MCF 10A (cell line): ENCODE measurements around the gene LSM2. TPM values are rescaled to one million over a fixed set of nuclear protein-coding genes. Genes with fewer than 3 reads are reported as not detected.

Experiments
- BruUV-seq: library from RNA; stranded (reverse); fragments of 400-500 nt; replicated peaks from 2 replicates; lab custom pipeline; 2021; lab: Mats Ljungman, UMichigan
- CTCF ChIA-PET: fragments of 300-600 bp; sonication (Branson Sonifier 250); formaldehyde crosslinking; extraction: SDS; loops from one replicate; lab custom pipeline; 2021; ENCODE audit warnings: antibody characterized with exemption, inconsistent platforms; lab: Yijun Ruan, JAX
- POLR2A ChIA-PET: fragments of 300-600, 350-650 bp; sonication (Branson Sonifier 250); formaldehyde crosslinking; extraction: SDS; loops from one replicate; lab custom pipeline; 2020; ENCODE audit warnings: antibody characterized with exemption, inconsistent platforms; lab: Yijun Ruan, JAX
- DNase-seq: peaks from one replicate; pipeline ENCODE4 v3.0.0-alpha.2; 2018; ENCODE audit not compliant: unreplicated experiment
- H3K27ac Mint-ChIP-seq: one replicate; pipeline ENCODE4 v1.8.0; 2022; ENCODE audit warnings: mild to moderate bottlenecking, low read depth, mixed read lengths; ENCODE audit not compliant: unreplicated experiment
- H3K27me3 Mint-ChIP-seq: one replicate; pipeline ENCODE4 v1.8.0; 2022; ENCODE audit warnings: mixed read lengths; ENCODE audit not compliant: insufficient read depth, unreplicated experiment
- H3K36me3 Mint-ChIP-seq: one replicate; pipeline ENCODE4 v1.8.0; 2022; ENCODE audit warnings: mild to moderate bottlenecking, moderate library complexity, mixed read lengths; ENCODE audit not compliant: insufficient read depth, unreplicated experiment
- H3K4me1 Mint-ChIP-seq: one replicate; pipeline ENCODE4 v1.8.0; 2022; ENCODE audit warnings: mixed read lengths; ENCODE audit not compliant: insufficient read depth, unreplicated experiment
- H3K4me3 Mint-ChIP-seq: one replicate; pipeline ENCODE4 v1.8.0; 2022; ENCODE audit warnings: mild to moderate bottlenecking, moderate library complexity, mixed read lengths; ENCODE audit not compliant: unreplicated experiment
- H3K9me3 Mint-ChIP-seq: one replicate; pipeline ENCODE4 v1.8.0; 2022; ENCODE audit warnings: mixed read lengths; ENCODE audit not compliant: unreplicated experiment
- CTCF ChIP-seq: fragments of 200-600 bp; IDR thresholded peaks from one replicate; pipeline ENCODE4 v1.8.0; 2022; ENCODE audit warnings: antibody characterized with exemption, mild to moderate bottlenecking; ENCODE audit not compliant: unreplicated experiment
- intact Hi-C: fragments of 100-400 bp; cut with micrococcal nuclease; formaldehyde crosslinking; loops from 2 replicates; pipeline ENCODE4 v1.14.1; 2022
- total RNA-seq: library from RNA; stranded (reverse); gene quantifications from 2 replicates; pipeline ENCODE4 v1.2.3, GENCODE V29; 2022

The LSM2 gene
- total RNA-seq, 1 experiment from 2014 or later, result 47.4 TPM

GRCh38 chr6:31765559-31765909 lies 41.2 kb downstream of the LSM2 start:
- CTCF ChIA-PET, result no interaction called here
- POLR2A ChIA-PET, result interaction anchor here (0.8 kb wide), 1 partner anchor 13 kb away, joined by 3 read pairs; no protein-coding TSS in a partner anchor

GRCh38 chr6:31764198-31764597 lies 42.6 kb downstream of the LSM2 start:
- no peaks in the 10 kb centered on the region for H3K9me3 Mint-ChIP-seq
- CTCF ChIA-PET, result no interaction called here
- no TSS peak for BruUV-seq
- no peak for TF ChIP-seq CTCF
- no peaks in the 10 kb centered on the region for H3K36me3 Mint-ChIP-seq
- H3K27ac Mint-ChIP-seq, result no peak overlapping the region
- intact Hi-C loops, result no loop called here
- DNase-seq, result no peak
- no peak overlapping the region for H3K4me3 Mint-ChIP-seq
- no peaks in the 10 kb centered on the region for H3K27me3 Mint-ChIP-seq
- no peaks in the 10 kb centered on the region for H3K4me1 Mint-ChIP-seq
- POLR2A ChIA-PET, result interaction anchor here (1.1 kb wide), 1 partner anchor 11 kb away, joined by 3 read pairs; no protein-coding TSS in a partner anchor

More at GRCh38 chr6:31765559-31765909, 41.2 kb downstream of the LSM2 start:
- TF ChIP-seq CTCF, result no peak
- Mint-ChIP-seq H3K27ac (no peak overlapping the region), H3K4me1 (no peaks in the 10 kb centered on the region), H3K9me3 (no peaks in the 10 kb centered on the region), H3K36me3 (no peaks in the 10 kb centered on the region), H3K27me3 (no peaks in the 10 kb centered on the region), H3K4me3 (no peak overlapping the region)
- intact Hi-C loops, result no loop called here
- no TSS peak for BruUV-seq
- no peak for DNase-seq

- no peaks in the 10 kb centered on the region for H3K27me3 Mint-ChIP-seq
- TF ChIP-seq CTCF, result no peak
- no peaks in the 10 kb centered on the region for H3K9me3 Mint-ChIP-seq
- intact Hi-C loops, result no loop called here
- no peaks in the 10 kb centered on the region for H3K4me1 Mint-ChIP-seq
- DNase-seq, result peak; percentile 26
- POLR2A ChIA-PET, result interaction anchor here (1.1 kb wide), 1 partner anchor 11 kb away, joined by 3 read pairs; no protein-coding TSS in a partner anchor
- CTCF ChIA-PET, result interaction anchor here (0.7 to 1.2 kb wide), 3 partner anchors 27 to 987 kb away, joined by 3 to 4 read pairs (median 3); no protein-coding TSS in a partner anchor
- no peak overlapping the region for H3K4me3 Mint-ChIP-seq
- BruUV-seq, result no TSS peak
- H3K27ac Mint-ChIP-seq, result no peak overlapping the region
- H3K36me3 Mint-ChIP-seq, result no peaks in the 10 kb centered on the region
Measured at GRCh38 chr6:31763619-31763940, 43.2 kb downstream of the LSM2 start.

GRCh38 chr6:31762878-31763618 lies 43.7 kb downstream of the LSM2 start:
- intact Hi-C loops, result no loop called here
- H3K36me3 Mint-ChIP-seq, result no peaks in the 10 kb centered on the region
- ChIA-PET CTCF (interaction anchor here (0.7 to 1.2 kb wide), 3 partner anchors 28 to 988 kb away, joined by 3 to 4 read pairs (median 3); no protein-coding TSS in a partner anchor), POLR2A (interaction anchor here (1.1 kb wide), 1 partner anchor 10 kb away, joined by 3 read pairs; no protein-coding TSS in a partner anchor)
- H3K9me3 Mint-ChIP-seq, result no peaks in the 10 kb centered on the region
- no peaks in the 10 kb centered on the region for H3K27me3 Mint-ChIP-seq
- no peak overlapping the region for H3K27ac Mint-ChIP-seq
- no peak overlapping the region for H3K4me3 Mint-ChIP-seq
- no peak for DNase-seq
- no TSS peak for BruUV-seq
- no peaks in the 10 kb centered on the region for H3K4me1 Mint-ChIP-seq
- TF ChIP-seq CTCF, result no peak
